Neural progenitor cell (in vitro differentiated cells): ENCODE data around the gene TUBA4B. TPM values are rescaled to one million over a fixed set of nuclear protein-coding genes. Genes with fewer than 3 reads are reported as not detected.
A peak's percentile ranks its signal among the peaks of the same experiment; 100 is the strongest.

ENCODE experiments used
- DNase-seq: peaks from one replicate; pipeline ENCODE4 v3.0.0-alpha.2; 2016; ENCODE audit warnings: low spot score
- H2AFZ ChIP-seq: fragments of 200-600 bp; sonication (generic); replicated peaks from 2 replicates; pipeline ENCODE4 v1.6.1; 2016; ENCODE audit warnings: antibody characterized with exemption
- H3F3A ChIP-seq: fragments of 200-600 bp; sonication (generic); 2 replicates; pipeline ENCODE4 v1.6.1; 2016; ENCODE audit warnings: antibody characterized with exemption, low read depth
- H3K27ac ChIP-seq: fragments of 200-600 bp; sonication (generic); 2 replicates; pipeline ENCODE4 v1.5.1; 2016; ENCODE audit warnings: mild to moderate bottlenecking
- H3K27me3 ChIP-seq: fragments of 200-600 bp; sonication (generic); 2 replicates; pipeline ENCODE4 v1.6.1; 2016; ENCODE audit warnings: mild to moderate bottlenecking, moderate library complexity
- H3K36me3 ChIP-seq: fragments of 200-600 bp; sonication (generic); 2 replicates; pipeline ENCODE4 v1.5.1; 2016
- H3K4me1 ChIP-seq: fragments of 200-600 bp; sonication (generic); 2 replicates; pipeline ENCODE4 v1.6.1; 2016; ENCODE audit warnings: mixed run types
- H3K4me2 ChIP-seq: fragments of 200-600 bp; sonication (generic); 2 replicates; pipeline ENCODE4 v1.6.1; 2016
- H3K4me3 ChIP-seq: fragments of 200-600 bp; sonication (generic); 2 replicates; pipeline ENCODE4 v1.5.1; 2016
- H3K79me2 ChIP-seq: fragments of 200-600 bp; sonication (generic); 2 replicates; pipeline ENCODE4 v1.6.1; 2016; ENCODE audit warnings: low read depth
- H3K9ac ChIP-seq: fragments of 200-600 bp; sonication (generic); 2 replicates; pipeline ENCODE4 v1.6.1; 2016
- H3K9me3 ChIP-seq: fragments of 200-600 bp; sonication (generic); 2 replicates; pipeline ENCODE4 v1.5.1; 2016; ENCODE audit warnings: low read depth
- H4K20me1 ChIP-seq: fragments of 200-600 bp; sonication (generic); 2 replicates; pipeline ENCODE4 v1.6.1; 2016; ENCODE audit warnings: low read depth
- H3K27ac Mint-ChIP-seq: 3 replicates; pipeline ENCODE4 v1.8.0; 2021; ENCODE audit warnings: mixed read lengths
- H3K27me3 Mint-ChIP-seq: 2 replicates; pipeline ENCODE4 v1.8.0; 2022; ENCODE audit warnings: low read depth, mild to moderate bottlenecking, inconsistent platforms, moderate library complexity, mixed read lengths; ENCODE audit not compliant: insufficient read depth
- H3K36me3 Mint-ChIP-seq: 3 replicates; pipeline ENCODE4 v1.8.0; 2021; ENCODE audit warnings: mixed read lengths
- H3K4me1 Mint-ChIP-seq: 3 replicates; pipeline ENCODE4 v1.8.0; 2021; ENCODE audit warnings: mixed read lengths
- H3K4me3 Mint-ChIP-seq: 3 replicates; pipeline ENCODE4 v1.8.0; 2021; ENCODE audit warnings: mild to moderate bottlenecking, moderate library complexity, mixed read lengths
- H3K9me3 Mint-ChIP-seq: 3 replicates; pipeline ENCODE4 v1.8.0; 2020; ENCODE audit warnings: mixed read lengths
- CTCF ChIP-seq: fragments of 200-600 bp; sonication (generic); IDR thresholded peaks from 2 replicates; pipeline ENCODE4 v1.5.1; 2017; ENCODE audit warnings: antibody characterized with exemption, mild to moderate bottlenecking
- EZH2 ChIP-seq: fragments of 200-600 bp; sonication (generic); IDR thresholded peaks from 2 replicates; pipeline ENCODE4 v1.6.1; 2017; ENCODE audit warnings: antibody characterized with exemption, mild to moderate bottlenecking, moderate library complexity
- EZH2phosphoT487 ChIP-seq: fragments of 200-600 bp; sonication (generic); IDR thresholded peaks from 2 replicates; pipeline ENCODE4 v1.6.1; 2017; ENCODE audit warnings: antibody characterized with exemption
- total RNA-seq: library from RNA; depleted of rRNA; stranded (reverse); fragments of >200 nt; gene quantifications from 2 replicates; pipeline ENCODE4 v1.2.3, GENCODE V29; 2015; ENCODE audit warnings: low replicate concordance

Gene TUBA4B
- total RNA-seq, 1 donor from 2014 or later, result not detected

- Histone ChIP-seq H3K4me3 (peak overlapping the region; percentile 77), H2AFZ (peak overlapping the region; percentile 80), H3K9me3 (no peaks in the 10 kb centered on the region), H3K36me3 (no peaks in the 10 kb centered on the region), H3K79me2 (no peaks in the 10 kb centered on the region), H3K27me3 (peaks cover 38% of the 10 kb centered on the region), H3K4me2 (peak overlapping the region; percentile 79), H3K4me1 (peaks cover 13% of the 10 kb centered on the region), H3F3A (no peaks in the 10 kb centered on the region), H3K27ac (no peak overlapping the region), H3K9ac (no peak overlapping the region), H4K20me1 (no peaks in the 10 kb centered on the region)
- Mint-ChIP-seq H3K27me3 (peaks cover 7% of the 10 kb centered on the region), H3K27ac (peak overlapping the region; percentile 15), H3K4me3 (peak overlapping the region; percentile 79), H3K36me3 (no peaks in the 10 kb centered on the region), H3K9me3 (no peaks in the 10 kb centered on the region), H3K4me1 (peaks cover 26% of the 10 kb centered on the region)
- peak; percentile 82 for TF ChIP-seq CTCF
- no peak for TF ChIP-seq EZH2
- TF ChIP-seq EZH2phosphoT487, result no peak
- peak; percentile 93 for DNase-seq
Measured at GRCh38 chr2:219294356-219295351, 41.6 kb downstream of the TUBA4B start.

GRCh38 chr2:219296142-219296541, 43.1 kb downstream of the TUBA4B start:
- Mint-ChIP-seq H3K4me3 (no peak overlapping the region), H3K9me3 (no peaks in the 10 kb centered on the region), H3K36me3 (no peaks in the 10 kb centered on the region), H3K27ac (no peak overlapping the region), H3K27me3 (peaks cover 7% of the 10 kb centered on the region), H3K4me1 (peaks cover 37% of the 10 kb centered on the region)
- no peak overlapping the region for H2AFZ ChIP-seq
- no peaks in the 10 kb centered on the region for H3K9me3 ChIP-seq
- H4K20me1 ChIP-seq, result no peaks in the 10 kb centered on the region
- no peak overlapping the region for H3K9ac ChIP-seq
- no peak overlapping the region for H3K4me3 ChIP-seq
- H3K27ac ChIP-seq, result no peak overlapping the region
- no peak for DNase-seq
- H3K4me1 ChIP-seq, result peaks cover 25% of the 10 kb centered on the region
- H3K4me2 ChIP-seq, result no peak overlapping the region
- H3K36me3 ChIP-seq, result no peaks in the 10 kb centered on the region
- H3K79me2 ChIP-seq, result no peaks in the 10 kb centered on the region
- H3F3A ChIP-seq, result peaks cover 6% of the 10 kb centered on the region
- TF ChIP-seq EZH2phosphoT487 (no peak), EZH2 (no peak), CTCF (no peak)
- peaks cover 47% of the 10 kb centered on the region for H3K27me3 ChIP-seq

GRCh38 chr2:219296631-219297391, 43.8 kb downstream of the TUBA4B start:
- no peak overlapping the region for H3K27ac ChIP-seq
- no peaks in the 10 kb centered on the region for H3K36me3 ChIP-seq

More at GRCh38 chr2:219296631-219297391, 43.8 kb downstream of the TUBA4B start:
- no peak overlapping the region for H3K4me3 ChIP-seq
- Mint-ChIP-seq H3K27ac (no peak overlapping the region), H3K4me1 (peaks cover 37% of the 10 kb centered on the region), H3K4me3 (no peak overlapping the region), H3K27me3 (peaks cover 7% of the 10 kb centered on the region), H3K9me3 (no peaks in the 10 kb centered on the region), H3K36me3 (no peaks in the 10 kb centered on the region)
- no peak overlapping the region for H3K4me2 ChIP-seq
- H3F3A ChIP-seq, result peaks cover 6% of the 10 kb centered on the region
- peaks cover 51% of the 10 kb centered on the region for H3K27me3 ChIP-seq
- TF ChIP-seq EZH2, result no peak
- no peak for TF ChIP-seq EZH2phosphoT487
- no peak for TF ChIP-seq CTCF
- no peak overlapping the region for H2AFZ ChIP-seq
- H4K20me1 ChIP-seq, result no peaks in the 10 kb centered on the region
- peaks cover 25% of the 10 kb centered on the region for H3K4me1 ChIP-seq
- no peaks in the 10 kb centered on the region for H3K9me3 ChIP-seq
- H3K79me2 ChIP-seq, result no peaks in the 10 kb centered on the region
- DNase-seq, result no peak
- no peak overlapping the region for H3K9ac ChIP-seq
